ENCODE results near the gene MIF.
"Not testable (repeated sequence)": the region's sequence is repeated elsewhere in the genome, so short reads cannot be mapped to it uniquely, and the experiment has no call there.

The MIF gene

GRCh38 chr22:23893945-23894709 lies at the start of gene MIF:
MIF (plus strand) TSS chr22:23894383; CDS start chr22:23894475, 92 bp downstream.
- peak; percentile 99 for DNase-seq (ENCODE audit: low read depth)

- DNase-seq (ENCODE audit: low read depth), result no peak
Measured at GRCh38 chr22:23844739-23845202, 49.4 kb upstream of the MIF start.

- no peak for DNase-seq (ENCODE audit: low read depth)
Measured at GRCh38 chr22:23845265-23846080, 48.7 kb upstream of the MIF start.

GRCh38 chr22:23846081-23846469 lies 48.1 kb upstream of the MIF start:
- no peak for DNase-seq (ENCODE audit: low read depth)

GRCh38 chr22:23847310-23847920 lies 46.8 kb upstream of the MIF start:
- DNase-seq (ENCODE audit: low read depth), result no peak

DNA sequence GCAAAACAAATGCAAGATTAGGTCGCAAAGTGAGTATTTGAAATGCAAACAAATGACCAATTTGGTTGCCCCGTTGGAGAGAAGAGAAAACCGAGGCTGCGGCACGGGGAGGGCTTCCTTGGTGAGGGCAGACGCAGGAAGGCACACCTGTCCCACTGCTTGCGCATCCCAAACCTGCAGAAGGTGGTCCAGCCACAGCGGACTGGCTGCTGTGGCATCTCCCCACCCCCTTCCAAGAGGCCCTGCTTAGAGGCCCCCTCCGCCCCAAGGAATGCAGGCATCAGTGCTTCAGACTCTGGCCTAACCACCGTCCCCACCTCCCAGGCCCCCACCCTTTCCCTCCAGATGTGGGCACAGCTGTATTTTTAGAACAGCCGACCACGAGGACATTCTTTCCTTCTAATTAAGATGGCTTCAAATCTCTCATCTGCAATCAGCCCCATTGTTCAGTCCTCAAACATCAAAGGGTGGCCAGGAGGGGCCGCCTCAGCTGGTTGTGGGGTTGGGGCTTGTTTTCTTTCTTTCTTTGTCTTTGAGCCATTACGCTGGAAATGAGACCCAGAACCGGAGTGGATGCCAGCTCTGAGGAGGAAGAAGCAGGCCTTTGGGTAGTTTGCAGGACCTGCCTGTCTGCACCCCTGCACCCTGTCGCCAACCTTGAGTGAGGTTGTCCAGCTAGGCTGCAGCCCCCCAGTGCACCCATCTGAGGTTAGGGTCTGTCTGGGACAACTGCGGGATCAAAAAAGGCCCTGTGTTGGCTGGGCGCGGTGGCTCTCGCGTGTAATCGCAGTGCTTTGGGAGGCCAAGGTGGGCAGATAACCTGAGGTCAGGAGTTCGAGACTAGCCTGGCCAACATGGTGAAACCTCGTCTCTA lies 46.0 kb upstream of the MIF start:
- DNase-seq (ENCODE audit: low read depth), result no peak

GRCh38 chr22:23849009-23850006 lies 44.9 kb upstream of the MIF start:
- peak; percentile 88 for DNase-seq (ENCODE audit: low read depth)

GRCh38 chr22:23850136-23850611 lies 44.0 kb upstream of the MIF start:
- DNase-seq (ENCODE audit: low read depth), result no peak

- no peak for DNase-seq (ENCODE audit: low read depth)
Measured at GRCh38 chr22:23856721-23857605, 37.2 kb upstream of the MIF start.

DNA sequence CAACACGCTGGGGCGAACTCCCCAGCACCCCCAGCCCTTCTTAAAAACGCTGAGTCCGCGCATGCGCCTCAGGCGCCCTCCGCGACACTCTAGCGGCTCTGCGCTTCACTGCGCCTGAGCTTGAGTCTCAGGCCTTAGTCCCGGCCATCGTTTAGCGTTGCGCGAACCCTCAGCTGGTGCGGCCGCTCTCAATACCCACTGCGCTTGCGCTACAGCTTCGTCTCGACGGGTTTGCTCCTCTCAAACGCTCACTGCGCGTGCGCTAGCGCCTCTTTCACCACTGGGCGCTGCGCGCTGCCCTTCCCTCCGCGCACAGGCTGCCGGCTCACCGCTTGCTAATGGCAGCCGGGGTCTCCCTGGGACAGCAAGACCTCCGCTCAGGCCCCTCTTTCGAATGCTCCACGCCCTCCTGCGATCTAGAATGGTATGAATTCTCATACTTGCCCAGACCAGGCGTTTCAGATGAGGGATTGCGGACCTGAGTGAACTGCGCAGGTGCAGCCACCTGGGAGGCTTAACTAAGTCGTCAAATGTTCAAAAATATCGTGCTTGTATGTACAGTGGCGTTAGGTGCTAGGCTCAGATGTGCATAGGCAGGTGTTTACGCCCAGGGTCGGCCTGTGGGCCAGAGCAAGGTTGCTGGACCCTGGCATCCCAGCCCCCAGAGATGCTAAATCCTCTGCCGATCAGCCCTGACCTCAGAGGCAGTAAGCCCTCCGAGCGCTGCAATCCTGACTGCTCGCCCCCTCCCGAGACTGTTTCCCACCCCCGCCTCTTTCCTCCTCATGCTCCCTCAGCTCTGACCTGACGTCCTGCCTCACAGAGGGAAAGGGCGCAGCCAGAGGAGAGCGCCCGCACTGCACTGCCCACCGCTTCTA lies 36.3 kb upstream of the MIF start, which contains the start of gene SLC2A11:
TSS of gene SLC2A11 (plus strand) at position 270 of the 878 bp plus-strand sequence. CDS start at position 395, 125 bp downstream.
- peak; percentile 93 for DNase-seq (ENCODE audit: low read depth)

DNA sequence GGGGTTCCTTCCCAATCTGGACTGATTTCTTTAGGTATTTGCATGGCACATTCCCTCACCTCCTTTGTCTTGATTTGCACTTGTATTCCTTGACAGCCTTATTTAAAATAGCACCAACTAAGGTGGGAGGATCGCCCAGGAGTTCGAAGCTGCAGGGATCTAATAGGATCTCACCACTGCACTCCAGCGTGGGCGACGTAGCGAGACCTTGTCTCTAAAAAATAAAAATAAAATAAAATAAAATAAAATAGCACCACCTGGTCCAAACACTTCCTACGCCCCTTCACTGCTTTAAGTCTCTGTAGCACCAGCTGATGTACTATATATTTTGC lies 35.7 kb upstream of the MIF start:
- DNase-seq (ENCODE audit: low read depth), result no peak

DNA sequence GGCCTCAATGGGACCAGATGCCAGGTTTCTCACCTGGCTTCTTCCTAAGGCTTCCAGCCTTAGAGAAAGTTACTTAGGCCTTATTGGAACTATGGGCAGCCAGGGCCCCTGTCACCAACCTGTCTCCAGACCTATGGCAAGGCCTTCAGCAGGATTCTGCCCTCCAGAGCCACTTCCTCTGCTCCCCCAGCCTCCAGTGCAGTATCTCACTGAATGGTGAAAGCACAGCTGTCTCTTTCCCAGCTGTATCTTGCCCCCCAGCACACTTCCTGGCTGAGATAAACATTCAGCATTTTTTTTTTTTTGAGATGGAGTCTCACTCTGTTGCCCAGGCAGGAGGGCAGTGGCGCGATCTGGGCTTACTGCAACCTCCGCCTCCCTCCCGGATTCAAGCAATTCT lies 35.0 kb upstream of the MIF start:
- DNase-seq (ENCODE audit: low read depth), result no peak

DNA sequence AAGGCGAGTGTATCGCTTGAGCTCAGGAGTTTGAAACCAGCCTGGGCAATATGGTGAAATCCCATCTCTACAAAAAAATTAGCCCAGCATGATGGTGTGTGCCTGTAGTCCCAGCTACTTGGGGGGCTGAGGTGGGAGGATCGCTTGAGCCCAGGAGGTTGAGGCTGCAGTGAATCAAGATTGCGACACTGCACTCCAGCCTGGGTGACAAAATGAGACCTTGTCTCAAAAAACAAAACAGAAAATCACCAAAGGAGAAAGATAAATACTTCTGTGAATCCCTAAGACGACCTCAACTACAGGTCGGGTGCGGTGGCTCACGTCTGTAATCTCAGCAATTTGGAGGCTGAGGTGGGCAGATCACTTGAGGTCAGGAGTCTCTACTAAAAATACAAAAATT lies 34.0 kb upstream of the MIF start:
- DNase-seq (ENCODE audit: low read depth), result not testable (repeated sequence)

DNA sequence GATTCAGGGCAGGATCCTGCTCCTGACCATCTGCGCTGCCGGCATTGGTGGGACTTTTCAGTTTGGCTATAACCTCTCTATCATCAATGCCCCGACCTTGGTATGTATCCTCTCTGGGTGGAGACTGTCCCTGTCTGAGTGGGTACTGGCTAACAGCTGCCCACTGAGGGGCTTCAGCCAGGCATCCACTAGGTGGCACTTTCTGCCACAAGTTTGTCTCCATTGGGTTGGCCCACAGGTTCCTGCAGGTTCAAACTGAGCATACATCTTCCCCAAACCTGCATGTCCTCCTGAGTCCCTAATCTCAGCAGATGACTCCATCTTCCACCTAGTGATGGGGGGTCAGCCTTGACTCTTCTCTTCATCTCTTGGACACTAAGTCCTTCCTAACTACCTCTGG lies 32.1 kb upstream of the MIF start:
- peak; percentile 25 for DNase-seq (ENCODE audit: low read depth)

DNA sequence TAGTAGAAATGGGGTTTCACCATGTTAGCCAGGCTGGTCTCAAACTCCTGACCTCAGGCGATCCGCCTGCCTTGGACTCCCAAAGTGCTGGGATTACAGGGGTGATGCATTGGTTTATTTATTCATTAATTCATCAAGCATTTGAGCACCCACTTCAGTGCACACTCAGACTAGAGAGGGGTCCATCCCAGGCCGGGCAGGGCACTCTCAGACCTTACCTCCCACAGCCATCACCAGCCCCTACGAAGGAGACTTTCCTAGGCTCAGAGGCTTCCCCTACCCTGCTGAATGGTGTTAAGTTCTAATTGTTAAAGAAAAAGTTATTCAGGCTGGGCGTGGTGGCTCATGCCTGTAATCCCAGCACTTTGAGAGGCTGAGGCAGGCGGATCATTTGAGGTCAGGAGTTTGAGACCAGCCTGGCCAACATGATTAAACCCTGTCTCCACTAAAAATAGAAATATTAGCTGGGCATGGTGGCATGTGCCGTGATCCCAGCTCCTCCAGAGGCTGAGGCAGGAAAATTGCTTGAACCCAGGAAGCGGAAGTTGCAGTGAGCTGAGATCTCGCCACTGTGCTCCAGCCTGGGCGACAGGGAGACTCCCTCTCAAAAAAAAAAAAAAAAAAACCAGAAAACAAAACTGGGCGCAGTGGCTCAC lies 29.6 kb upstream of the MIF start:
- not testable (repeated sequence) for DNase-seq (ENCODE audit: low read depth)

DNA sequence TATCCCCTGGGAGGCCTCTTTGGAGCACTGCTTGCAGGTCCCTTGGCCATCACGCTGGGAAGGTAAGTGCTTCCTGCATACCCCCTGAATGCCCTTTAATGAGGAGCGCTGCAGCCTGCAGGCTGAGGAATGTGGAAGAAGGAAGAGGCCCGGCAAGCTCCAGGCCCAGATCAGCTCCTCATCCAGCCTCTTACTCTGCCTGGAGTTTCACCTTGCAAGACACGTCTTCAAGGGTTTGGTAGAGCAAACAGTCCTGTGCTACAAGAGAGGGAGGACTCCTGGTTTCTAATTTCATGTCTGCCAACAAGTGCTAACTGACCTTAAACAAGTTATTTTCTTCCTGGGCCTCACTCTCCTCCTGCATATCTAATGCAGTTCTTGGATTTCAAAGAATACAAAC lies 25.6 kb upstream of the MIF start:
- no peak for DNase-seq (ENCODE audit: low read depth)

GRCh38 chr22:23874871-23875270 lies 19.3 kb upstream of the MIF start:
- DNase-seq (ENCODE audit: low read depth), result no peak

- DNase-seq (ENCODE audit: low read depth), result no peak
Measured at GRCh38 chr22:23875801-23876200, 18.4 kb upstream of the MIF start.

All from activated T-cell treated with anti-CD3 and anti-CD28 coated beads for 48 hours (primary cell).